HepG2 (cell line): ENCODE results near the gene GON4L. TPM values are rescaled to one million over a fixed set of nuclear protein-coding genes. Genes with fewer than 3 reads are reported as not detected.

Experiments used
- ATAC-seq: fragments of 200-7000 bp; cut with Tn5 transposase; 3 replicates; pipeline ENCODE4 v1.9.1; 2020; ENCODE audit warnings: mild to moderate bottlenecking, moderate library complexity
- BruUV-seq: library from RNA; stranded (reverse); fragments of 400-500 nt; replicated peaks from 2 replicates; lab custom pipeline; 2021; lab: Mats Ljungman, UMichigan
- CTCF ChIA-PET: fragments of 300-600 bp; formaldehyde crosslinking; extraction: SDS; loops from one replicate; lab custom pipeline; 2021; ENCODE audit warnings: low total read pairs, inconsistent platforms, low intra/inter-chr PET ratio; lab: Yijun Ruan, JAX
- POLR2A ChIA-PET: fragments of 350-600 bp; sonication (Branson Sonifier 250); formaldehyde crosslinking; loops from one replicate; lab custom pipeline; 2020; ENCODE audit warnings: antibody characterized with exemption, inconsistent platforms; lab: Yijun Ruan, JAX
- DNase-seq: peaks from one replicate; pipeline ENCODE4 v3.0.0-alpha.2; 2015; ENCODE audit warnings: low spot score
- FAIRE-seq: peaks from 3 replicates; lab custom pipeline; 2011; peaks lifted over from hg19 to GRCh38; lab: Jason Lieb, UNC
- H2AFZ ChIP-seq: one replicate; pipeline ENCODE4 v1.6.1; 2011; ENCODE audit warnings: low read length, inconsistent platforms
- H3K27ac ChIP-seq: fragments of 300-600 bp; 3 replicates; pipeline ENCODE4 v1.8.0; 2011; ENCODE audit warnings: mixed run types, mild to moderate bottlenecking, mixed read lengths, low read length, inconsistent platforms; ENCODE audit not compliant: insufficient read depth; ENCODE audit errors: extremely low read length
- H3K27me3 ChIP-seq, 2 experiments: fragments of 200-600 bp in 1 of 2; 2 replicates in 1 of 2; 3 replicates in 1 of 2; pipeline versions ENCODE4 v1.6.0 to v1.8.0; 2011; ENCODE audit warnings: low read length in 2 of 2, mild to moderate bottlenecking in 2 of 2, moderate library complexity in 2 of 2, inconsistent platforms in 1 of 2; ENCODE audit not compliant: insufficient read depth in 2 of 2, control insufficient read depth in 1 of 2
- H3K36me3 ChIP-seq, 2 experiments: fragments of 200-600 bp in 1 of 2; replicated peaks in 1 of 2; 2 replicates in 1 of 2; 3 replicates in 1 of 2; pipeline versions ENCODE4 v1.5.1 to v1.8.0; 2011; ENCODE audit warnings: low read length in 2 of 2, inconsistent platforms in 1 of 2; ENCODE audit not compliant: insufficient read depth in 2 of 2, control insufficient read depth in 1 of 2
- H3K4me1 ChIP-seq: 2 replicates; pipeline ENCODE4 v1.5.1; 2012; ENCODE audit warnings: low read length, inconsistent platforms; ENCODE audit not compliant: insufficient read depth
- H3K4me2 ChIP-seq: 2 replicates; pipeline ENCODE4 v1.6.0; 2011; ENCODE audit warnings: low read depth, low read length, inconsistent platforms
- H3K4me3 ChIP-seq, 3 experiments: fragments of 200-600 bp in 1 of 3; sonication (generic), shearing (Covaris generic) in 1 of 3; replicated peaks in 1 of 3; 2 replicates each; pipeline ENCODE4 v1.5.1; 2011 to 2016; ENCODE audit warnings: low read length in 3 of 3, inconsistent platforms in 2 of 3, low read depth in 2 of 3, mild to moderate bottlenecking in 2 of 3, control low read depth in 1 of 3, mixed read lengths in 1 of 3; ENCODE audit not compliant: insufficient read depth in 1 of 3
- H3K79me2 ChIP-seq: one replicate; pipeline ENCODE4 v1.6.1; 2011; ENCODE audit warnings: low read length, inconsistent platforms; ENCODE audit not compliant: insufficient read depth
- H3K9ac ChIP-seq: 2 replicates; pipeline ENCODE4 v1.6.0; 2011; ENCODE audit warnings: mild to moderate bottlenecking, low read depth, low read length, inconsistent platforms; ENCODE audit not compliant: insufficient read depth
- H3K9me3 ChIP-seq: 2 replicates; pipeline ENCODE4 v1.5.1; 2012; ENCODE audit warnings: mild to moderate bottlenecking, low read length
- H4K20me1 ChIP-seq: 2 replicates; pipeline ENCODE4 v1.6.0; 2011; ENCODE audit warnings: inconsistent platforms, mild to moderate bottlenecking, low read length, moderate library complexity; ENCODE audit not compliant: insufficient read depth
- AKAP8 ChIP-seq: sonication (generic); formaldehyde crosslinking; IDR thresholded peaks from 2 replicates; pipeline ENCODE4 v1.5.1; 2020; ENCODE audit warnings: mild to moderate bottlenecking, missing genetic modification reagents
- ARID2 ChIP-seq: sonication (generic); formaldehyde crosslinking; IDR thresholded peaks from 2 replicates; pipeline ENCODE4 v1.8.1; 2022; ENCODE audit warnings: mild to moderate bottlenecking, missing genetic modification reagents, borderline replicate concordance
- CBFB ChIP-seq: sonication (generic); formaldehyde crosslinking; IDR thresholded peaks from 2 replicates; pipeline ENCODE4 v1.4.0; 2020; ENCODE audit warnings: missing genetic modification reagents
- DRAP1 ChIP-seq: IDR thresholded peaks from 2 replicates; pipeline ENCODE4 v1.6.1; 2016; ENCODE audit warnings: missing genetic modification reagents, missing compliant biosample characterization
- KAT8 ChIP-seq: IDR thresholded peaks from 2 replicates; pipeline ENCODE4 v1.6.1; 2016; ENCODE audit warnings: missing genetic modification reagents, missing compliant biosample characterization
- KLF9 ChIP-seq: IDR thresholded peaks from 2 replicates; pipeline ENCODE4 v1.6.1; 2016; ENCODE audit warnings: low read depth
- NKX3-1 ChIP-seq: sonication (generic); formaldehyde crosslinking; IDR thresholded peaks from 2 replicates; pipeline ENCODE4 v1.5.0; 2020; ENCODE audit warnings: missing genetic modification reagents
- RERE ChIP-seq: IDR thresholded peaks from 2 replicates; pipeline ENCODE4 v1.6.1; 2016; ENCODE audit warnings: low read depth, missing genetic modification reagents, missing compliant biosample characterization
- SPEN ChIP-seq: sonication (generic); formaldehyde crosslinking; IDR thresholded peaks from 2 replicates; pipeline ENCODE4 v1.5.1; 2020; ENCODE audit warnings: low read depth, mild to moderate bottlenecking, missing genetic modification reagents
- YEATS2 ChIP-seq: sonication (generic); formaldehyde crosslinking; IDR thresholded peaks from 2 replicates; pipeline ENCODE4 v1.4.0; 2020; ENCODE audit warnings: missing genetic modification reagents, borderline replicate concordance
- ZMYM3 ChIP-seq: sonication (generic); formaldehyde crosslinking; IDR thresholded peaks from 2 replicates; pipeline ENCODE4 v1.5.1; 2020; ENCODE audit warnings: mild to moderate bottlenecking, missing genetic modification reagents
- ZMYM4 ChIP-seq: sonication (generic); formaldehyde crosslinking; IDR thresholded peaks from 2 replicates; pipeline ENCODE4 v1.8.1; 2023; ENCODE audit warnings: mild to moderate bottlenecking, missing genetic modification reagents
- ZNF121 ChIP-seq: sonication (generic); formaldehyde crosslinking; IDR thresholded peaks from 2 replicates; pipeline ENCODE4 v1.5.0; 2020; ENCODE audit warnings: mild to moderate bottlenecking, missing genetic modification reagents
- ZNF510 ChIP-seq: sonication (generic); formaldehyde crosslinking; IDR thresholded peaks from 2 replicates; pipeline ENCODE4 v1.4.0; 2020; ENCODE audit warnings: low read depth, mild to moderate bottlenecking, missing genetic modification reagents
- ZNF564 ChIP-seq: sonication (generic); formaldehyde crosslinking; IDR thresholded peaks from 2 replicates; pipeline ENCODE4 v1.8.1; 2023; ENCODE audit warnings: mild to moderate bottlenecking, missing genetic modification reagents
- ZNF768 ChIP-seq: sonication (generic); formaldehyde crosslinking; IDR thresholded peaks from 2 replicates; pipeline ENCODE4 v1.4.0; 2020; ENCODE audit warnings: missing genetic modification reagents
- WGBS: methylation state at CpG from one replicate; pipeline ENCODE4 v1.1.6; 2017; ENCODE audit warnings: low lambda C conversion rate; 5-methylcytosine and 5-hydroxymethylcytosine counted together
- in situ Hi-C: cut with HindIII; loops from 2 replicates; pipeline ENCODE4 v1.10.0; 2017; ENCODE audit warnings: low pct_unique_long_range_greater_than_20kb; ENCODE audit not compliant: extremely low pct_ligation_motif_present
- intact Hi-C: fragments of 100-400 bp; cut with micrococcal nuclease; formaldehyde crosslinking; loops from one replicate; pipeline ENCODE4 v1.10.0; 2022; ENCODE audit not compliant: unreplicated experiment
- polyA plus RNA-seq, 8 experiments: library from polyadenylated mRNA; depleted of rRNA in 3 of 8; stranded (reverse) in 7 of 8; unstranded in 1 of 8; fragments of >200 nt; fragmentation: Illumina TruSeq in 4 of 8; extraction: Trizol in 4 of 8; gene quantifications; 2 replicates each; pipeline versions ENCODE4 v1.2.1 to v1.2.3, GENCODE V29; 2011 to 2016; ENCODE audit warnings: low read depth in 4 of 8, missing spikeins in 1 of 8, mixed read lengths in 1 of 8; ENCODE audit not compliant: insufficient read depth in 1 of 8
- total RNA-seq, 5 experiments: library from RNA; depleted of rRNA; stranded (reverse); fragments of >200 nt; fragmentation: Illumina TruSeq; extraction: Trizol; gene quantifications; 2 replicates each; pipeline ENCODE4 v1.2.3, GENCODE V29; 2016; ENCODE audit warnings: low read depth in 1 of 5

The GON4L gene
- total and polyA plus RNA-seq, 2 of the 13 experiments (the other 11 are each of a cell fraction or from before 2014, with no cell fraction given): 14.6 to 19.6 TPM

DNA sequence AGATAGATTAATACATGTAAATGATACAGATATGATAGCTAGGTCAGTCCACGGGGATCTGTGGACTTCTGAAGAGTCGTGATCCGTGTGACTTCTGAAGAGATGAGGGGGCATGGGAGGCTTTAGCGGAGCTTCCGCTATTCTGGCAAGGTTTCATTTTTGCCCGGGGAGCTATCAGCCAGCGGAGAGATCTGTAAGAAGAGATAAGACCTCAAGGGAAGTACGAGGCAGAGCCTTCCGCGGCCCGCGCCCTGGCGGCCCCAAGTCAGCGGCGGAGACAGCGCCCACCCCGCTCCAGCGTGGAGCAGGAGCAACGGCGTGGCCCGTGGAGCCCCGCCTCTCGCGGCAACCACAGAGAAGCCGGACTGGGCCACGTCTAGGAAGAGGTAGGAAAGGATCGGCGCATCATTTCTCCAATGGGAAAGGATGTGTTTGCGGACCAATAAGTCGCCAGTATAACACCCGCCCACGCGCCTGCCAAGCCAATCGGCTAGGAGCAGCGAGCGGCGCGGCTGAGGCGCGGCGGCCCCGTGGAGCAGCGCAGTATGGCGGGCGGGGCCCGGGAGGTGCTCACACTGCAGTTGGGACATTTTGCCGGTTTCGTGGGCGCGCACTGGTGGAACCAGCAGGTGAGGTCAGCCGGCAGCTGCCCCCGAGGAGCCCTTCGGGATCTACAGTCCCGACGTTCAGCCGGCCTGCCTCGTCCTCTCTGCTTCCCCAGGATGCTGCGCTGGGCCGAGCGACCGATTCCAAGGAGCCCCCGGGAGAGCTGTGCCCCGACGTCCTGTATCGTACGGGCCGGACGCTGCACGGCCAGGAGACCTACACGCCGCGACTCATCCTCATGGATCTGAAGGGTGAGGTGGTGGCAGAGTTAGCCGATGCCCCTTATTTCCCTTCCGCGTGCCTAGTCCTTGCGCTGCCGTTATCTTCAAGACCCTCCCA lies 111.5 kb downstream of the GON4L start (continued):
- TF ChIP-seq DRAP1: peak; percentile 52; the same call in 1 of the 2 replicates
- TF ChIP-seq AKAP8 (CRISPR knock-in tag): peak; percentile 29; the same call in 1 of the 2 replicates
- TF ChIP-seq ZMYM4 (CRISPR knock-in tag): peak; percentile 62; the same call in 1 of the 2 replicates
- peak; percentile 83; the same call in 1 of the 2 replicates for TF ChIP-seq ZNF564 (CRISPR knock-in tag)
- TF ChIP-seq CBFB (CRISPR knock-in tag): peak; percentile 76; the same call in 1 of the 2 replicates
- TF ChIP-seq ZNF510: 0 out of 2 replicates have a peak, but pooled peaks have one; percentile 50
- peak; percentile 65 for TF ChIP-seq KAT8 (CRISPR knock-in tag)
- peak; percentile 18; the same call in 1 of the 2 replicates for TF ChIP-seq ZNF768 (CRISPR knock-in tag)
- TF ChIP-seq SPEN (CRISPR knock-in tag): peak; percentile 51; the same call in 1 of the 2 replicates
- peak; percentile 54; the same call in 1 of the 2 replicates for TF ChIP-seq YEATS2

GRCh38 chr1:155744711-155745283 lies 112.2 kb downstream of the GON4L start:
- POLR2A ChIA-PET: interaction anchor here (1.0 kb wide), 1 partner anchor 16 kb away, joined by 3 read pairs; no protein-coding TSS in a partner anchor
- peak overlapping the region; percentile 89 for H3K9ac ChIP-seq
- H3K9me3 ChIP-seq: no peaks in the 10 kb centered on the region
- H3K79me2 ChIP-seq: no peaks in the 10 kb centered on the region
- peaks cover 6% of the 10 kb centered on the region; the same call in 1 of the 2 replicates for H3K4me1 ChIP-seq
- CTCF ChIA-PET: no interaction called here
- H2AFZ ChIP-seq: no peak overlapping the region
- no peaks in the 10 kb centered on the region for H3K27me3 ChIP-seq
- FAIRE-seq (no peak), ATAC-seq (no peak), DNase-seq (no peak)
- H3K36me3 ChIP-seq: no peaks in the 10 kb centered on the region; a peak in 1 of 5 replicates
- intact Hi-C loops: no loop called here
- 64% methylated on average over 9 of the region's 9 CpGs for WGBS
- H3K27ac ChIP-seq: peak overlapping the region; percentile 70
- H4K20me1 ChIP-seq: no peaks in the 10 kb centered on the region
- peak overlapping the region; percentile 73 to 81 (median 76) for H3K4me3 ChIP-seq
- BruUV-seq: TSS peak; percentile 91
- in situ Hi-C loops: no loop called here
- peak overlapping the region; percentile 83 for H3K4me2 ChIP-seq
- TF ChIP-seq ARID2 (CRISPR knock-in tag) (0 out of 2 replicates have a peak, but pooled peaks have one; percentile 39), NKX3-1 (CRISPR knock-in tag) (no peak), KLF9 (no peak), RERE (no peak), ZNF121 (CRISPR knock-in tag) (peak; percentile 77), ZMYM3 (CRISPR knock-in tag) (0 out of 2 replicates have a peak, but pooled peaks have one; percentile 13)
